Cardiac septum (tissue), 1 donor: ENCODE measurements around the gene PRAMEF17. TPM values are rescaled to one million over a fixed set of nuclear protein-coding genes. Genes with fewer than 3 reads are reported as not detected.
"Not testable (repeated sequence)": the region's sequence is repeated elsewhere in the genome, so short reads cannot be mapped to it uniquely, and the experiment has no call there.

Experiments used
- DNase-seq: peaks from one replicate; pipeline ENCODE4 v3.0.0-alpha.2; 2020; ENCODE audit warnings: low spot score
- intact Hi-C: fragments of 100-400 bp; cut with DNase I; formaldehyde crosslinking; loops from one replicate; pipeline ENCODE4 v1.14.0; 2022
- total RNA-seq: library from RNA; stranded (reverse); fragmentation: NEBNext Ultra II Directional; extraction: Animal tissue kit (Norgen Biotek cat#: 25700); gene quantifications from one replicate; pipeline ENCODE4 v1.2.1, GENCODE V29; 2021
- donor health status: DM: no; HTN: no; CAD: no.

The PRAMEF17 gene
- total RNA-seq, 1 donor from 2014 or later: not detected

DNA sequence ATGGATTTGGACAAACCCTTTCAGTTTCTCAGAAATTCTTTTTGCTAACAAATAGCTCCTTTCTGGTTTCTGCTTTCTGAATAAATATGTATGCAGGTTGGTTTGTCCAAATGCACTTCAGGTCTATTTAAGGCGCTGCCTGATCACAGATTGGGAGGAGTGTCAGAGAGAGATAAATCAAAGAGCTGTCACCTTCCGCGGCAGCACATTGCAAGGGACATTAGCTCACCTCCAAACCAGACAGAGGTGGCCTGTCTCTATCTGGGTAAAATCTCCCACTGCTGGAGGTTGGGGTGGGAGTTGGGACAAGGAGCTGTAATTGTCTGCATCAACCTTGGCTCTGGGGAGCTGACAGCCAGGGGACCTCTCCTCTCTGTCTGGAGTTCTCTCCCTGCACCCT is 46.0 kb downstream of the PRAMEF17 start:
- no peak for DNase-seq
- intact Hi-C loops: no loop called here

DNA sequence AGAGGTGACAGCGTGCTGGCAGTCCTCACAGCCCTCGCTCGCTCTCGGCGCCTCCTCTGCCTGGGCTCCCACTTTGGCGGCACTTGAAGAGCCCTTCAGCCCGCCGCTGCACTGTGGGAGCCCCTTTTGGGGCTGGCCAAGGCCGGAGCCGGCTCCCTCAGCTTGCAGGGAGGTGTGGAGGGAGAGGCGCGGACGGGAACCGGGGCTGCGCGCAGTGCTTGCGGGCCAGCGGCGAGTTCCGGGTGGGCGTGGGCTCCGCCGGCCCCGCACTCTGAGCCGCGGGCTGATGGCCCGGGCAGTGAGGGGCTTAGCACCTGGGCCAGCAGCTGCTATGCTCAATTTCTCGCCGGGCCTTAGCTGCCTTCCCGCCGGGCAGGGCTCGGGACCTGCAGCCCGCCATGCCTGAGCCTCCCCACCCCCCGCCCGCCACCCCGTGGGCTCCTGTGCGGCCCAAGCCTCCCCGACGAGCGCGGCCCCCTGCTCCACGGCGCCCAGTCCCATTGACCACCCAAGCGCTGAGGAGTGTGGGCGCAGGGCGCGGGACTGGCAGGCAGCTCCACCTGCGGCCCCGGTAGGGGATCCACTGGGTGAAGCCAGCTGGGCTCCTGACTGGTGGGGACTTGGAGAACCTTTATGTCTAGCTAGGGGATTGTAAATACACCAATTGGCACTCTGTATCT is 49.8 kb downstream of the PRAMEF17 start:
- intact Hi-C loops, DNase-seq: not testable (repeated sequence)

Other genes starting within 250 kb of the PRAMEF17 start
- not detected for gene PRAMEF26, start 233.6 kb upstream of the PRAMEF17 start, total RNA-seq
- not detected for gene HNRNPCL4, start 224.0 kb upstream of the PRAMEF17 start, total RNA-seq
- gene PRAMEF9, start 217.8 kb upstream of the PRAMEF17 start, total RNA-seq: not detected
- gene PRAMEF13, start 188.2 kb upstream of the PRAMEF17 start, total RNA-seq: not detected
- not detected for gene PRAMEF18, start 163.5 kb upstream of the PRAMEF17 start, total RNA-seq
- gene PRAMEF5, start 135.4 kb upstream of the PRAMEF17 start, total RNA-seq: not detected
- not detected for gene PRAMEF8, start 104.5 kb upstream of the PRAMEF17 start, total RNA-seq
- not detected for gene PRAMEF33, start 86.1 kb upstream of the PRAMEF17 start, total RNA-seq
- gene PRAMEF15, start 74.1 kb upstream of the PRAMEF17 start, total RNA-seq: not detected
- gene PRAMEF14, start 42.5 kb upstream of the PRAMEF17 start, total RNA-seq: not detected
- not detected for gene PRAMEF19, start 17.7 kb upstream of the PRAMEF17 start, total RNA-seq
- not detected for gene PRAMEF20, start 20.8 kb downstream of the PRAMEF17 start, total RNA-seq
- 0.73 TPM for gene LRRC38, start 124.4 kb downstream of the PRAMEF17 start, total RNA-seq
- 14.9 TPM for gene PDPN, start 194.2 kb downstream of the PRAMEF17 start, total RNA-seq